K562 (cell line): ENCODE measurements around the gene NRCAM. TPM values are rescaled to one million over a fixed set of nuclear protein-coding genes. Genes with fewer than 3 reads are reported as not detected.

Source experiments
- polyA plus RNA-seq, 8 experiments: library from polyadenylated mRNA; depleted of rRNA in 4 of 8; stranded (reverse) in 5 of 8; unstranded in 3 of 8; fragments of >200 nt; fragmentation: Nextera tagmentation in 2 of 8; fragmentation: Illumina TruSeq in 1 of 8; extraction: Ambion mirVana in 2 of 8; extraction: Trizol in 1 of 8; gene quantifications; 2 replicates each; pipeline versions ENCODE4 v1.2.1 to v1.2.3, GENCODE V29; 2011 to 2014; ENCODE audit warnings: inconsistent platforms in 1 of 8, missing spikeins in 1 of 8
- total RNA-seq, 7 experiments: library from RNA; depleted of rRNA in 6 of 7; stranded (reverse); fragments of >200 nt in 6 of 7; fragmentation: Illumina TruSeq in 2 of 7; extraction: Trizol in 2 of 7; gene quantifications; 2 replicates each; pipeline versions ENCODE4 v1.2.1 to v1.2.3, GENCODE V29; 2011 to 2021; ENCODE audit warnings: low replicate concordance in 1 of 7
- TF ChIP-seq, protein P1 (sequence below): fragments of 450-650 bp; IDR thresholded peaks from 2 replicates; pipeline ENCODE4 v1.6.1; 2016; ENCODE audit warnings: missing biosample characterization, missing genetic modification characterization
- TF ChIP-seq, protein P2 (sequence below), 2 experiments: fragments of 450-650 bp in 1 of 2; sonication (generic) in 1 of 2; formaldehyde crosslinking in 1 of 2; IDR thresholded peaks; 2 replicates each; pipeline versions ENCODE4 v1.7.1 to v1.9.0; 2016 to 2022; ENCODE audit warnings: inconsistent platforms in 1 of 2, mild to moderate bottlenecking in 1 of 2, missing genetic modification reagents in 1 of 2

The NRCAM gene
- total and polyA plus RNA-seq, 9 of the 15 experiments (the other 6 are each of a cell fraction or from before 2014, with no cell fraction given): 0.03 to 0.54 (median 0.12) TPM; not detected in 1

DNA sequence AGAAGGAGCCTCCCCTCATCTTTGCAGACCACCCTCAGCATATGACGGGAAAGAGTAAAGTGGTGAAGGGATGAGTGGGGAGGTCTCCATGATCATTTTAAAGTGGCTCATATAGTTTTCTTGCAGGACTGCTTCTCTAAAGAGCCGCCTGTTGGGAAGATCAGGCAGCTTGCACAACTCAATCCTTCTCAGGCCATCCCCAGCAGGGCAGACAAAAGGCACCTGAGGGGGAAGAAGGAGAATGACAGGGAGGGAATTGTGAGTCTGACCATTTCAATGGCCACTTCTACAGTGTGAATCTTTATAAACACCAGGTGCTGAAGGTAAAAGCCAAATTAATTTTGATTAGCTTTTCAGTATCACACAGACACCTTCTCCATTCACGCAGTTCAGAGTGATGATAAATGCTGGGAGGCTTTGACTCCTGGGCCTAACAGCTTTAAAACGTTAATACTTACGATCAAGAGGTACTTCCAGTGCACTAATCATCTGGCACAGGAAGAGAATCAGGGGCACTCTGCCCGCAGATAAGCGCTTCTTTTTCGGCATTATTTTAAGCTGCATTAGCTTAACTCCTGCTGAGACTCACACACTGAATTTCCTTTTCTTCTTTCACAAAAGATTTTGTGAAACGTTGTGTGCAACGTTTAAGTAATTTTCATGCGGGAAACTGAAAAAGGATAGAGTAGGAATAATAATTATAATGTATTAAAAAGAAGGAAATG, 216.6 kb downstream of the NRCAM start (continued):
- TF ChIP-seq, protein P1, sequence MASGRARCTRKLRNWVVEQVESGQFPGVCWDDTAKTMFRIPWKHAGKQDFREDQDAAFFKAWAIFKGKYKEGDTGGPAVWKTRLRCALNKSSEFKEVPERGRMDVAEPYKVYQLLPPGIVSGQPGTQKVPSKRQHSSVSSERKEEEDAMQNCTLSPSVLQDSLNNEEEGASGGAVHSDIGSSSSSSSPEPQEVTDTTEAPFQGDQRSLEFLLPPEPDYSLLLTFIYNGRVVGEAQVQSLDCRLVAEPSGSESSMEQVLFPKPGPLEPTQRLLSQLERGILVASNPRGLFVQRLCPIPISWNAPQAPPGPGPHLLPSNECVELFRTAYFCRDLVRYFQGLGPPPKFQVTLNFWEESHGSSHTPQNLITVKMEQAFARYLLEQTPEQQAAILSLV (tag): no peak
- TF ChIP-seq, protein P2, sequence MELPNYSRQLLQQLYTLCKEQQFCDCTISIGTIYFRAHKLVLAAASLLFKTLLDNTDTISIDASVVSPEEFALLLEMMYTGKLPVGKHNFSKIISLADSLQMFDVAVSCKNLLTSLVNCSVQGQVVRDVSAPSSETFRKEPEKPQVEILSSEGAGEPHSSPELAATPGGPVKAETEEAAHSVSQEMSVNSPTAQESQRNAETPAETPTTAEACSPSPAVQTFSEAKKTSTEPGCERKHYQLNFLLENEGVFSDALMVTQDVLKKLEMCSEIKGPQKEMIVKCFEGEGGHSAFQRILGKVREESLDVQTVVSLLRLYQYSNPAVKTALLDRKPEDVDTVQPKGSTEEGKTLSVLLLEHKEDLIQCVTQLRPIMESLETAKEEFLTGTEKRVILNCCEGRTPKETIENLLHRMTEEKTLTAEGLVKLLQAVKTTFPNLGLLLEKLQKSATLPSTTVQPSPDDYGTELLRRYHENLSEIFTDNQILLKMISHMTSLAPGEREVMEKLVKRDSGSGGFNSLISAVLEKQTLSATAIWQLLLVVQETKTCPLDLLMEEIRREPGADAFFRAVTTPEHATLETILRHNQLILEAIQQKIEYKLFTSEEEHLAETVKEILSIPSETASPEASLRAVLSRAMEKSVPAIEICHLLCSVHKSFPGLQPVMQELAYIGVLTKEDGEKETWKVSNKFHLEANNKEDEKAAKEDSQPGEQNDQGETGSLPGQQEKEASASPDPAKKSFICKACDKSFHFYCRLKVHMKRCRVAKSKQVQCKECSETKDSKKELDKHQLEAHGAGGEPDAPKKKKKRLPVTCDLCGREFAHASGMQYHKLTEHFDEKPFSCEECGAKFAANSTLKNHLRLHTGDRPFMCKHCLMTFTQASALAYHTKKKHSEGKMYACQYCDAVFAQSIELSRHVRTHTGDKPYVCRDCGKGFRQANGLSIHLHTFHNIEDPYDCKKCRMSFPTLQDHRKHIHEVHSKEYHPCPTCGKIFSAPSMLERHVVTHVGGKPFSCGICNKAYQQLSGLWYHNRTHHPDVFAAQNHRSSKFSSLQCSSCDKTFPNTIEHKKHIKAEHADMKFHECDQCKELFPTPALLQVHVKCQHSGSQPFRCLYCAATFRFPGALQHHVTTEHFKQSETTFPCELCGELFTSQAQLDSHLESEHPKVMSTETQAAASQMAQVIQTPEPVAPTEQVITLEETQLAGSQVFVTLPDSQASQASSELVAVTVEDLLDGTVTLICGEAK (IDR thresholded peaks at IDR 0.05): no peak
- TF ChIP-seq, protein P2 (CRISPR knock-in tag; IDR thresholded peaks at IDR 0.05): no peak
- TF ChIP-seq, all 486 proteins: peak for 1
